Astrocyte (in vitro differentiated cells and primary cell): Measurements from ENCODE around the gene SMG5.

Experiments
- EZH2 ChIP-seq: IDR thresholded peaks from 2 replicates; pipeline ENCODE4 v1.6.1; 2012; ENCODE audit warnings: mild to moderate bottlenecking, low read length, inconsistent platforms; ENCODE audit not compliant: insufficient read depth
- TF ChIP-seq, protein P1 (sequence below): IDR thresholded peaks from 2 replicates; pipeline ENCODE4 v1.5.1; 2011; ENCODE audit warnings: low read depth, mild to moderate bottlenecking, inconsistent platforms, low read length, moderate library complexity; ENCODE audit not compliant: insufficient read depth

DNA sequence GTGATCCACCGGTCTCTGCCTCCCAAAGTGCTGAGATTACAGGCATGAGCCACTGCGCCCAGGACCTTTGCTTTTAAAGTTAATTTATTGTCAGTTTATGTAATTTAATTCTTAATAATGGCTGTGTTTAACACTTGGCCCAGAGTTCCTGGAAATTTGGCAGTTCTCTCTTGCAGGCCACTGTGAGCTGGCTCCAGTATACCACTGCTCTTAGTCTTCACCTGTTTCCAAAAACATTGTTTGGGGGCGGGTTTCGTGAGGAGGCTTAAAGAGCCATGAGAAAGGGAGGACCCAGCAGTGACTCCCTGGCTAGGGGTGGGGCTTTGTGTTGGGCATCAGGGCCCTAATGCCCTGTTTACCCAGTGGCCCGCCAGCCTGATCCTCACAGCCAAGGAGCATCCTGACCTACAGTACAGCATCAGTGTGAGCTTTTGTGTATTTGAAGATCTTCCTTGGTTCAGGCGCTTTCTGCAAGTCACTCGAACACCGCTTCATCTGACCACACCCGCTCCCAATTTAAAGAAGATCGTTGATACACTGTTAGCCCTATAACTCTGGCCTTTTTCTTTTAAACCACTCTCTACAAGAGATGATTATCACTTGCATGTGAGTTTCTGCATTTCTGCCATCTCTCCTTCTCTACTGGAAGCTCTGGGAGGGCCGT lies 52.7 kb downstream of the SMG5 start:
- TF ChIP-seq, protein P1, sequence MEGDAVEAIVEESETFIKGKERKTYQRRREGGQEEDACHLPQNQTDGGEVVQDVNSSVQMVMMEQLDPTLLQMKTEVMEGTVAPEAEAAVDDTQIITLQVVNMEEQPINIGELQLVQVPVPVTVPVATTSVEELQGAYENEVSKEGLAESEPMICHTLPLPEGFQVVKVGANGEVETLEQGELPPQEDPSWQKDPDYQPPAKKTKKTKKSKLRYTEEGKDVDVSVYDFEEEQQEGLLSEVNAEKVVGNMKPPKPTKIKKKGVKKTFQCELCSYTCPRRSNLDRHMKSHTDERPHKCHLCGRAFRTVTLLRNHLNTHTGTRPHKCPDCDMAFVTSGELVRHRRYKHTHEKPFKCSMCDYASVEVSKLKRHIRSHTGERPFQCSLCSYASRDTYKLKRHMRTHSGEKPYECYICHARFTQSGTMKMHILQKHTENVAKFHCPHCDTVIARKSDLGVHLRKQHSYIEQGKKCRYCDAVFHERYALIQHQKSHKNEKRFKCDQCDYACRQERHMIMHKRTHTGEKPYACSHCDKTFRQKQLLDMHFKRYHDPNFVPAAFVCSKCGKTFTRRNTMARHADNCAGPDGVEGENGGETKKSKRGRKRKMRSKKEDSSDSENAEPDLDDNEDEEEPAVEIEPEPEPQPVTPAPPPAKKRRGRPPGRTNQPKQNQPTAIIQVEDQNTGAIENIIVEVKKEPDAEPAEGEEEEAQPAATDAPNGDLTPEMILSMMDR: no peak
- no peak for TF ChIP-seq EZH2
